Memory B cell (primary cell): ENCODE data around the gene PTH2.

Experiments used
- ATAC-seq: fragments of 150-1000 bp; cut with Tn5 transposase; 2 replicates; pipeline ENCODE4 v1.10.0; 2021; ENCODE audit warnings: low read depth, mild to moderate bottlenecking, moderate library complexity
- DNase-seq, 2 donors: peaks; one replicate each; pipeline ENCODE4 v3.0.0; 2022; ENCODE audit warnings: low spot score in 2 of 2
- H3K27ac Mint-ChIP-seq: one replicate; pipeline ENCODE4 v1.8.0; 2022; ENCODE audit warnings: mild to moderate bottlenecking, moderate library complexity, mixed read lengths
- H3K27me3 Mint-ChIP-seq: one replicate; pipeline ENCODE4 v1.8.0; 2022; ENCODE audit warnings: mixed read lengths
- H3K36me3 Mint-ChIP-seq: one replicate; pipeline ENCODE4 v1.8.0; 2022; ENCODE audit warnings: mild to moderate bottlenecking, mixed read lengths
- H3K4me1 Mint-ChIP-seq: one replicate; pipeline ENCODE4 v1.8.0; 2022; ENCODE audit warnings: mixed read lengths
- H3K4me3 Mint-ChIP-seq: one replicate; pipeline ENCODE4 v1.8.0; 2022; ENCODE audit warnings: mild to moderate bottlenecking, moderate library complexity, mixed read lengths
- H3K9me3 Mint-ChIP-seq: one replicate; pipeline ENCODE4 v1.8.0; 2022; ENCODE audit warnings: mixed read lengths

Gene PTH2

GRCh38 chr19:49442354-49442753, 19.1 kb upstream of the PTH2 start:
- Mint-ChIP-seq H3K4me3 (peak overlapping the region; percentile 86), H3K27ac (peak overlapping the region; percentile 56), H3K4me1 (peaks cover 34% of the 10 kb centered on the region), H3K27me3 (peaks cover 38% of the 10 kb centered on the region), H3K9me3 (no peaks in the 10 kb centered on the region), H3K36me3 (peaks cover 7% of the 10 kb centered on the region)
- ATAC-seq (no peak), DNase-seq (no peak)

- H3K27me3 Mint-ChIP-seq: peaks cover 41% of the 10 kb centered on the region
- H3K27ac Mint-ChIP-seq: peak overlapping the region; percentile 56
- peak overlapping the region; percentile 86 for H3K4me3 Mint-ChIP-seq
- DNase-seq: no peak
- H3K36me3 Mint-ChIP-seq: peaks cover 7% of the 10 kb centered on the region
- peaks cover 35% of the 10 kb centered on the region for H3K4me1 Mint-ChIP-seq
- ATAC-seq: no peak
- no peaks in the 10 kb centered on the region for H3K9me3 Mint-ChIP-seq
Observed at GRCh38 chr19:49441960-49442350, 18.7 kb upstream of the PTH2 start.

- Mint-ChIP-seq H3K27me3 (peaks cover 43% of the 10 kb centered on the region), H3K27ac (peak within 1 kb of the TSS; percentile 56), H3K4me1 (peaks cover 38% of the 10 kb centered on the region), H3K9me3 (no peaks in the 10 kb centered on the region), H3K4me3 (peak within 1 kb of the TSS; percentile 86), H3K36me3 (peaks cover 7% of the 10 kb centered on the region)
- DNase-seq: no peak
- no peak for ATAC-seq
Observed at GRCh38 chr19:49441210-49441959, 18.1 kb upstream of the PTH2 start, which contains the start of gene SLC17A7. SLC17A7 (minus strand) TSS chr19:49441527; CDS start chr19:49441379, 148 bp downstream.

- Mint-ChIP-seq H3K4me3 (peak overlapping the region; percentile 39), H3K27ac (no peak overlapping the region), H3K9me3 (no peaks in the 10 kb centered on the region), H3K4me1 (peaks cover 43% of the 10 kb centered on the region), H3K36me3 (peaks cover 7% of the 10 kb centered on the region), H3K27me3 (peaks cover 49% of the 10 kb centered on the region)
- DNase-seq (no peak), ATAC-seq (no peak)
Observed at GRCh38 chr19:49440439-49441209, 17.4 kb upstream of the PTH2 start.

GRCh38 chr19:49439836-49440235, 16.6 kb upstream of the PTH2 start:
- DNase-seq (no peak), ATAC-seq (no peak)
- H3K27ac Mint-ChIP-seq: no peak overlapping the region
- H3K36me3 Mint-ChIP-seq: peaks cover 7% of the 10 kb centered on the region
- H3K9me3 Mint-ChIP-seq: no peaks in the 10 kb centered on the region
- H3K4me3 Mint-ChIP-seq: no peak overlapping the region
- H3K27me3 Mint-ChIP-seq: peaks cover 53% of the 10 kb centered on the region
- peaks cover 43% of the 10 kb centered on the region for H3K4me1 Mint-ChIP-seq

- H3K4me3 Mint-ChIP-seq: no peak overlapping the region
- DNase-seq: no peak
- ATAC-seq: no peak
- peaks cover 40% of the 10 kb centered on the region for H3K4me1 Mint-ChIP-seq
- no peaks in the 10 kb centered on the region for H3K9me3 Mint-ChIP-seq
- H3K27ac Mint-ChIP-seq: no peak overlapping the region
- peaks cover 7% of the 10 kb centered on the region for H3K36me3 Mint-ChIP-seq
- H3K27me3 Mint-ChIP-seq: peaks cover 59% of the 10 kb centered on the region
Observed at GRCh38 chr19:49438261-49438660, 15.0 kb upstream of the PTH2 start.

GRCh38 chr19:49437231-49437630, 14.0 kb upstream of the PTH2 start:
- Mint-ChIP-seq H3K27ac (peak overlapping the region; percentile 22), H3K36me3 (peaks cover 7% of the 10 kb centered on the region), H3K4me3 (no peak overlapping the region), H3K9me3 (no peaks in the 10 kb centered on the region), H3K27me3 (peaks cover 61% of the 10 kb centered on the region), H3K4me1 (peaks cover 37% of the 10 kb centered on the region)
- no peak for ATAC-seq
- no peak for DNase-seq

- DNase-seq: no peak
- Mint-ChIP-seq H3K36me3 (peaks cover 4% of the 10 kb centered on the region), H3K9me3 (no peaks in the 10 kb centered on the region), H3K27me3 (peaks cover 58% of the 10 kb centered on the region), H3K27ac (peak overlapping the region; percentile 22), H3K4me1 (peaks cover 33% of the 10 kb centered on the region), H3K4me3 (no peak overlapping the region)
- ATAC-seq: peak; percentile 61
Observed at GRCh38 chr19:49436381-49437017, 13.3 kb upstream of the PTH2 start.

- H3K4me3 Mint-ChIP-seq: no peak overlapping the region
- H3K9me3 Mint-ChIP-seq: no peaks in the 10 kb centered on the region
- peaks cover 2% of the 10 kb centered on the region for H3K36me3 Mint-ChIP-seq
- H3K27ac Mint-ChIP-seq: no peak overlapping the region
- DNase-seq: no peak
- H3K4me1 Mint-ChIP-seq: peaks cover 33% of the 10 kb centered on the region
- ATAC-seq: no peak
- peaks cover 58% of the 10 kb centered on the region for H3K27me3 Mint-ChIP-seq
Observed at GRCh38 chr19:49435670-49436069, 12.4 kb upstream of the PTH2 start.

- Mint-ChIP-seq H3K36me3 (no peaks in the 10 kb centered on the region), H3K4me1 (peaks cover 35% of the 10 kb centered on the region), H3K27ac (no peak overlapping the region), H3K9me3 (no peaks in the 10 kb centered on the region), H3K27me3 (peaks cover 59% of the 10 kb centered on the region), H3K4me3 (no peak overlapping the region)
- no peak for ATAC-seq
- no peak for DNase-seq
Observed at GRCh38 chr19:49434907-49435583, 11.8 kb upstream of the PTH2 start.

GRCh38 chr19:49433240-49433901, 10.1 kb upstream of the PTH2 start:
- no peak for DNase-seq
- Mint-ChIP-seq H3K27me3 (peaks cover 60% of the 10 kb centered on the region), H3K9me3 (no peaks in the 10 kb centered on the region), H3K27ac (no peak overlapping the region), H3K4me3 (no peak overlapping the region), H3K4me1 (peaks cover 45% of the 10 kb centered on the region), H3K36me3 (no peaks in the 10 kb centered on the region)
- ATAC-seq: no peak

GRCh38 chr19:49432141-49433073, 9.2 kb upstream of the PTH2 start:
- H3K36me3 Mint-ChIP-seq: no peaks in the 10 kb centered on the region
- peaks cover 54% of the 10 kb centered on the region for H3K27me3 Mint-ChIP-seq
- DNase-seq: no peak
- ATAC-seq: peak; percentile 42
- no peaks in the 10 kb centered on the region for H3K9me3 Mint-ChIP-seq
- H3K4me1 Mint-ChIP-seq: peaks cover 42% of the 10 kb centered on the region
- H3K4me3 Mint-ChIP-seq: peak overlapping the region; percentile 35
- no peak overlapping the region for H3K27ac Mint-ChIP-seq
